Measurements from ENCODE around the gene SVOPL. TPM values are rescaled to one million over a fixed set of nuclear protein-coding genes. Genes with fewer than 3 reads are reported as not detected.
"Not testable (repeated sequence)": the region's sequence is repeated elsewhere in the genome, so short reads cannot be mapped to it uniquely, and the experiment has no call there.

SVOPL gene
- total and polyA plus RNA-seq, 10 donors: 0.13 to 0.97 (median 0.17) TPM; not detected in 7

DNA sequence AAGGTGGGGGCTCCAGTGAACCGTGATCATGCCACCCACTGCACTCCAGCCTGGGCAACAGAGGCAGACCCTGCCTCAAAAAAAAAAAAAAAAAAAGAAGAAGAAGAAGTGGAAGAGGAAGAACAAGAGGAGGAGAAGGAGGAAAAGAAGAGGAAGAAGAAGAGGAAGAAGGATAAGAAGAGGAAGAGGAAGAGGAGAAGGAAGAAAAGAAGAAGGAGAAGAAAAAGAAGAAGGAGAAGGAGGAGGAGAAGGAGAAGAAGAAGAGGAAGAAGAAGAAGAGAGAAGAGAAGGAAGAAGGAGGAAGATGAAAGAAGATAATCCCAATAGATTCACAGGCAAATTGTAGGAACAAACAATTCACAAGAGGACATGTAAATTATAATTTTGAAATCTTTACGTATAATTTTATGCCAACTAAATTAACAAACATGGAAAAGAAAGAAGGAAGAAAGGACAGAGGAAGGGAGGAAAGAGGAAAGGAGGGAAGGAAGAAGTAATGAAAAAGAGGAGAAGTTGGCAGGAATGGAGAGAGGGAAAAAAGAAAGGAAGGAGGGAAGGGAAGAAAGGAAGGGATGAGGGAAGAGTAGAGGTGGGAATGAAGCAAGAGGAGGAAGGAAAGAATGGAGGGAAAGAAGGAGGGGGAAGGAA is 3.5 kb downstream of the SVOPL start:
- WGBS, 5 donors: 36 to 95% (median 70%) methylated on average over 2 of the region's 2 CpGs
- no peak for DNase-seq
- no peak overlapping the region for H3K27ac ChIP-seq
- intact Hi-C loops (cut with DNase I; ENCODE audit: low total_unique reads): no loop called here
- no peaks in the 10 kb centered on the region for H3K9me3 ChIP-seq
- H3K27me3 ChIP-seq (replicated peaks in 1 of 7): no peaks in the 10 kb centered on the region
- no peak for TF ChIP-seq POLR2AphosphoS5 (IDR thresholded peaks at IDR 0.05)
- TF ChIP-seq POLR2A (IDR thresholded peaks at IDR 0.05): no peak
- TF ChIP-seq, protein P1, sequence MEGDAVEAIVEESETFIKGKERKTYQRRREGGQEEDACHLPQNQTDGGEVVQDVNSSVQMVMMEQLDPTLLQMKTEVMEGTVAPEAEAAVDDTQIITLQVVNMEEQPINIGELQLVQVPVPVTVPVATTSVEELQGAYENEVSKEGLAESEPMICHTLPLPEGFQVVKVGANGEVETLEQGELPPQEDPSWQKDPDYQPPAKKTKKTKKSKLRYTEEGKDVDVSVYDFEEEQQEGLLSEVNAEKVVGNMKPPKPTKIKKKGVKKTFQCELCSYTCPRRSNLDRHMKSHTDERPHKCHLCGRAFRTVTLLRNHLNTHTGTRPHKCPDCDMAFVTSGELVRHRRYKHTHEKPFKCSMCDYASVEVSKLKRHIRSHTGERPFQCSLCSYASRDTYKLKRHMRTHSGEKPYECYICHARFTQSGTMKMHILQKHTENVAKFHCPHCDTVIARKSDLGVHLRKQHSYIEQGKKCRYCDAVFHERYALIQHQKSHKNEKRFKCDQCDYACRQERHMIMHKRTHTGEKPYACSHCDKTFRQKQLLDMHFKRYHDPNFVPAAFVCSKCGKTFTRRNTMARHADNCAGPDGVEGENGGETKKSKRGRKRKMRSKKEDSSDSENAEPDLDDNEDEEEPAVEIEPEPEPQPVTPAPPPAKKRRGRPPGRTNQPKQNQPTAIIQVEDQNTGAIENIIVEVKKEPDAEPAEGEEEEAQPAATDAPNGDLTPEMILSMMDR (IDR thresholded peaks at IDR 0.05 in 8 of 11, conservative IDR thresholded peaks at IDR 0.05 in 3 of 11): no peak
- no peaks in the 10 kb centered on the region for H3K36me3 ChIP-seq
- no peaks in the 10 kb centered on the region for H3K4me1 ChIP-seq
- no peak overlapping the region for H3K4me3 ChIP-seq

DNA sequence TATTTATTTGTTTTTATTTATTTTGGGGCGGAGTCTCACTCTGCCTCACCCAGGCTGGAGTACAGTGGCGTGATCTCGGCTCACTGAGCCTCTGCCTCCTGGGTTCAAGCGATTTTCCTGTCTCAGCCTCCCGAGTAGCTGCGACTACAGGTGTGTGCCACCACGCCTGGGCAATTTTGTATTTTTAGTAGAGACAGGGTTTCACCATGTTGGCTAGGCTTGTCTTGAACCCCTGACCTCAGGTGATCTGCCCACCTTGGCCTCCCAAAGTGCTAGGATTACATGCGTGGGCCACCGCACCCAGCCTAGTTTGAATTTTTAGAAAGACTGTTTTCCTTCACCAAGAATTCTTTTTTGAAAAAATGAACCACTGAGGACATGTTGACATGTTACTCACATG is 5.4 kb downstream of the SVOPL start:
- H3K4me3 ChIP-seq; H3K27me3 ChIP-seq (replicated peaks in 1 of 7); intact Hi-C loops (cut with DNase I; ENCODE audit: low total_unique reads); H3K9me3 ChIP-seq; H3K4me1 ChIP-seq; H3K36me3 ChIP-seq; H3K27ac ChIP-seq; DNase-seq: not testable (repeated sequence)
- 85 to 97% (median 92%) methylated on average over 9 of the region's 9 CpGs for WGBS, 5 donors

DNA sequence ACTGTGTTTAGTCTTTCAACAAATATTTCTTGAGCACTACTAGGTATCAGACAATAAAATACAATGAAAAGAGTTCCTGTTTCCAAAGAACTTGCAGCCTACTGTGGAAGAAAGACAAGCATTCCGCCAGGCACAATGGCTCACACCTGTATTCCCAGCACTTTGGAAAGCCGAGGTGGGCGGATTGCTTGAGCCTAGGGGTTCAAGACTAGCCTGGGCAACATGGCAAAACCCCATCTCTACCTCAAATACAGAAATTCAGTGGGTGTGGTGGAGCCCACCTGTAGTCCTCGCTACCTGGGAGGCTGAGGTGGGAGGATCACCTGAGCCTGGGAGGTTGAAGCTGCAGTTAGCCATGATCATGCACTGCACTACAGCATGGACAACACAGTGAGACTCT is 6.1 kb downstream of the SVOPL start:
- Histone ChIP-seq H3K27me3 (replicated peaks in 1 of 7) (no peaks in the 10 kb centered on the region), H3K27ac (no peak overlapping the region), H3K9me3 (no peaks in the 10 kb centered on the region), H3K4me1 (no peaks in the 10 kb centered on the region), H3K36me3 (no peaks in the 10 kb centered on the region), H3K4me3 (no peak overlapping the region)
- DNase-seq: no peak
- TF ChIP-seq, protein P1 (IDR thresholded peaks at IDR 0.05 in 8 of 11, conservative IDR thresholded peaks at IDR 0.05 in 3 of 11): no peak
- TF ChIP-seq POLR2A (IDR thresholded peaks at IDR 0.05): no peak
- no peak for TF ChIP-seq POLR2AphosphoS5 (IDR thresholded peaks at IDR 0.05)
- intact Hi-C loops (cut with DNase I; ENCODE audit: low total_unique reads): no loop called here
- 85 to 98% (median 95%) methylated on average over 3 to 4 of the region's 4 CpGs for WGBS, 5 donors

DNA sequence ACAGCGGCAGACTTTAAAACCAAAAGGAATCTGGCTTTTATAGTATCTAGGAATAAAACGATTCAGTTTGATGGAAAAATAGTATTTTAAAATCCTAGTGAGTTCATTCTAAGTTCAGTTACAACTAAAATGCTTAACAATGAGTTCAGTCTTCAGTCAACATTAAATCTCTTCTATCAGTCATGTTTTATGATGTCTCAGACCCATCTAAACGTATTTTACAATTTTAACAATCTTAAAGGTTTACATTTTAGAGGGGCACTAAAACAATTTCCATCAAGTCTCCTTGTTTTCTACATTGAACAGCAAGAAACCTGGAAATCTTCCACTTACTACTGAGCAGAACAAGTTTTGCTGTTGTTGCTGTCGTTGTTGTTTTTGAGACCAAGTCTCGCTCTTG is 10.0 kb downstream of the SVOPL start:
- Histone ChIP-seq H3K4me1 (no peaks in the 10 kb centered on the region), H3K4me3 (no peak overlapping the region), H3K27me3 (replicated peaks in 1 of 7) (peaks cover 0 to 7% (median 0%) of the 10 kb centered on the region in 7 donors), H3K36me3 (no peaks in the 10 kb centered on the region), H3K9me3 (peaks cover 0 to 5% (median 0%) of the 10 kb centered on the region in 8 donors), H3K27ac (no peak overlapping the region)
- TF ChIP-seq, protein P1 (IDR thresholded peaks at IDR 0.05 in 8 of 11, conservative IDR thresholded peaks at IDR 0.05 in 3 of 11): no peak
- TF ChIP-seq POLR2A (IDR thresholded peaks at IDR 0.05) (no peak), POLR2AphosphoS5 (IDR thresholded peaks at IDR 0.05) (no peak)
- intact Hi-C loops (cut with DNase I; ENCODE audit: low total_unique reads): no loop called here
- 84 to 92% (median 88%) methylated on average over 5 of the region's 5 CpGs for WGBS, 5 donors
- no peak for DNase-seq

All from spleen (tissue), 11 donors.